ENCODE measurements around the gene CCNY.
A peak's percentile ranks its signal among the peaks of the same experiment; 100 is the strongest.

Gene CCNY

DNA sequence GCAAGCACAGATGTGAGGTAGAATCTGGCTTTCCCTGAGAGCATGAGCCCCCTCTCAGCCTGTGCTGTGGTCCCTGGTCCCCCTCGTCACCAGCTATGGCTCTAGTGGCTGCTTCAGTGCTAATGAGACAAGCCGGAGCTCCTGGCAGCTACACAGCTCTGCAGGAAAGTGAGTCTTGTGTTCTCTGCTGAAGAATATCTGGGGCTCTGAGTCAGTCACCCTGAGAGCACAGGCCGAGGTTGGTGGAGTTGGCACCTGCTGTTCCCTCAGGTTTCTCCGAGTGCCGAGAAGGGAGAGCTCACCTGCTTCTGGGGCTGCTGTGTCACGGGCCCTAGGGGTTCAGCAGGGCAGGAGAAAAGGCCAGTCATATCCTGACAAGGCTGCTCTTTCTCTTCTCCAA is 231.6 kb downstream of the CCNY start:
- DNase-seq: no peak

DNA sequence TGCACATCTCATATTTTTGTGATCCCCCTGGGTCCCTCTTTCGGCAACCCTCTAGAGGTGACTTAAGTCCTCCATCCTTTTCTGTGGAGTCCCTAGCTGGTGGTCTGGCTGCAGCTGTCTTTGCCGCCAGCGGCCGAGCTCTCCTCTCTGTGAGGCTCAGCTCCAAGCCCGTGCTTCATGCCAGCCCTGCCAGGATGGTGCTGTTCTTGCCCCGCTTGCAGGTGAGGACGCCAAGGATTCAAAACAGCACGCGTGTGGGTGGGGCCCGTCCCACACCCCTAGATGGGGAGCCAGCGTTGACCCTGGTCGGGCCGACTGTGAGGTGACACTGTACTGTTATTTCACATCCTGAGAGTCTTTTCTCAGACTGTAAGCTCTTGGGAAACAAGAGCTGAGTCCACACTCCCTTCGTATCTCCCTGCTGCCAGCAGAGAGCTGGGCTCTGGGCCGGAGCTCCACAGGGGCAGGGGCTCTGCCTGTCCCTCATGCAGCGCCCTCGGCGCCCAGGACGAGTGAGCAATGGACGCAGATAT is 232.2 kb downstream of the CCNY start:
- no peak for DNase-seq

DNA sequence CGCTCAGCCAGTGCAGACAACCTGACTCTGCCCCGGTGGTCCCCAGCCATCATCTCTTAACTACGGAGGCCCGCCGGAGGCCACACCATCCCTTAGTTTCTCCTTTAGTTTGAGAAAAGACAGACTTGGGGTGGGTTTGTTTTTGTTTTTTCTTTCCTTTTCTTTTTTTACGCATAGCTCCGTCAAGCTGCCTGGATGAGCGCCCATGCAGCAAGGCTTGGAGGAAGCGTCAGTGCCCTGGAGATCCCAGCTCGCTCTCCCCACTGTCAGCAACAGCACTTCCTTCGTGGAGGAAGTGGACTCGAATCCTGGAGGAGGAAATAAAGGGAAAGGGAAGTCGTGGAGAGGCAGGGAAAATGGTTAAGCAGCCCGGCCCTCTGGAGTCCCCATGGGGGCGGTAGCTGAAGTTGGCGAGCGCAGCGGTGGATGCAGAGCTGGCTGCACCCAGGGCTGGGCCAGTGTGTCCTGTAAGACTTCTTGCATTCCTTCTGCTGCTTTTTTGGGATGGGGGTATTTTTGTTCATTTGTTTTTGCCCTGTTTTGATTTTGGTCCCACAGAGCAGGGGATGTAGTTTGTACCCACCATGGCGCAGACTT is 232.9 kb downstream of the CCNY start:
- DNase-seq: no peak

DNA sequence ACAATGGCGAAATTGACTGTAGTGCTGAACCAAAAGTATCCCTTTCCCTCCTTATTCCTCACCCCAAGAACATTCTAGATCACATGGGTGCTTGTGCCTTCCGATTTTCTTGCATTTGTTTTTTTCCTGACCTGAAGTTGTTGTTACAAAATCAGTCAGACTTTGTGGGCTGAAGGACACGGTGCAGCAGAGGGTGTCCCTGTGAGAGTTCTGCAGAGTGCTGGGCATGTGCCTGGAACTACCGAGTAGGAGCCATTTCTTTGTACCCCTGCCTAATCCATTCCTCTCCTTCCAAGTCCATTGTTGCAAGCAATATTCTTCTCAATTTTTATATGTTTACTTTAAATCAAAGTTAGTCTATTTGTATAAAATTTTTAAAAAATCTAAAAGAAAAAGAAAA is 233.5 kb downstream of the CCNY start:
- no peak for DNase-seq

DNA sequence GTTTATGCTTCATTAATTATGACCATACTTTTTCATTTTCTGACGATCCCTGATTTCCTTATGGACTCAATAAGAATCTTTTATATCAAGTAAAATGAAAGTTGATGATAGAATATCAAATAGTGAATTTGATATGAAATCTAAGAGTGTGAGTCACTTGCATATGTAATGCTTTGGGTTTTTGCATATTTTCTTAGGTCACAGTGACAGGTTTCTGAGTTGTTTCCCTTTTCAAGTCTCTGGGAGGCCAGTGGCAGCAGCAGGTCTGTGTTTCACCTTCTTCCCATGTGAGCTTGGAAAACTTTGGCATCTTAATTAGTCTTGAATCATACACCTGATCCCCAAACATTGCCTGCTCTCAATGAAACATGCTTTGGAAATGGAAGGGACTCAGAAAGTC is 234.1 kb downstream of the CCNY start:
- DNase-seq: peak; percentile 32

DNA sequence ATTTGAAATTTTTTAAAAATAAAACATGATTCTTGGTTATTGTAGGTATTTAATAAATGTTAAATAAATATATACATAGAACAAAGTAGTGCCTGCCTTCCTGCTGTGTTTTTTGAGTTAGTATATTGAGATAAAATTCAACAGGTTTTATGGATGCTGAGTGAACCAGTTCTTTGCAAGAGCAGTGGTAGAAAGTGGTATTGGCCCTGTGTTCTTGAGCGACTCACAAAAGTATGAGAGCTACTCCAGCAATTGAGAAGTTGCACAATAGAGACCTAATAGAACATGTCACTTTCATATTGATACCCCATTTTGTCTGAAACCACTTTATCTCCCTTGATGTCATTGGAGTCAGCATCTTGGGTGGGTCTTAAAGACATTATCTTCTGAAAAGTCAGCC is 236.3 kb downstream of the CCNY start:
- DNase-seq: no peak

DNA sequence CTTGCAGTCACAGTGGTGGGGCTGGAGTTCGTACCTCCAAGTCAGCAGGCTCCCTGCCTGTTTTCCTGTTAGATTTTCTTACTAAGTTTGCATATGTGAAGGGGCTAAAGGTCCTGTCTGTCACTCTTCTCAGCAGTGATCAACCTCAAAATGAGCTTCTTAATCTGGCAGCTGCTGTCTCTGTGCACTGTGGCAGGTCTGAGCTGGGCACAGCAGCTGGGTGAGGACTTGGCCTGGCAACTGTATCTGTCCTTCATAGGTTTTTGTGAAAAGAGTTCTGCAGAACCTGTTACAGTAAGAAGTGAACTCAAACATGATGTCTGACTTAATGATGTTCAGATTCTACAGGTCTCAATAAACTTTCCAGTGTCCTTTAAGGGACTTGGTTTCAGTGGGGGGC is 237.5 kb downstream of the CCNY start:
- DNase-seq: no peak

DNA sequence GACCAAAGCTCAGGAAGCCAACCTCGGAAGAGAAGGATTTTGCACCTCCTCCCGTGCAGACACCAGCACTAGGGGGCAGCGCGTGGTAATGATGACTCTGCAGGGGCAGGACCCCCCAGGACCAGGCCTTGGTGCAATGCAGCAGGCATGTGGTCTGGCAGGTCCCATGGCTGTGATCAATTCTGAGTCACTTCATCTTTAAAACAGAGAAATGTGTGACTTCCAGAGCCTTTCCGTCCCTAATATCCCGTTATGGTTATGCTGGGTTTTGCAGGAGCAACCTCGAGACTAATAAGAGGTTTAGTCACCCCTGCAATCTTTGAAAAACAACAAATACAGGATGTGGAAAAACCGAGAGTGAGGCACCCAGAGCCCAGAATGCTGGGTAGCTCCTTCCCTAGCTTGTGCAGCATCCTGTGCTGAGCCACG is 238.6 kb downstream of the CCNY start:
- peak; percentile 98 for DNase-seq

DNA sequence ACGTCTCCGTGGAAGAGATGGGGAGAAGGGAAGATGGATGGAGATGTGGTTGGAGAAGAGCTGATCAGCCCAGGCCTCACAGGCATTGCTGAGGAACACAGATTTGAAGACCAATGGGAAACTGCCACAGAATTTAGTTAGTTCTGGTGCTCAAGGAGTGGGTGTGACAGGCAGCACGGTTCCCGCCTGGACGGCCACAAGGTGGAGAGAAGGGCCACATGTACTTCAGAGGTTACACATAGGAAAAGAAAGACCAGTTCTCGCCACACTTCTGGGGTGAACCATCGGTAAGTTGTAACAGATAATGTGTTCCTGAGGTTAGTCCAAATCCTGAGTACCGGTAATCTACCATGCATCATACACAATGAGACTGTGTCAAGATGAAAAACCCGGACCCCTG is 239.3 kb downstream of the CCNY start:
- no peak for DNase-seq

DNA sequence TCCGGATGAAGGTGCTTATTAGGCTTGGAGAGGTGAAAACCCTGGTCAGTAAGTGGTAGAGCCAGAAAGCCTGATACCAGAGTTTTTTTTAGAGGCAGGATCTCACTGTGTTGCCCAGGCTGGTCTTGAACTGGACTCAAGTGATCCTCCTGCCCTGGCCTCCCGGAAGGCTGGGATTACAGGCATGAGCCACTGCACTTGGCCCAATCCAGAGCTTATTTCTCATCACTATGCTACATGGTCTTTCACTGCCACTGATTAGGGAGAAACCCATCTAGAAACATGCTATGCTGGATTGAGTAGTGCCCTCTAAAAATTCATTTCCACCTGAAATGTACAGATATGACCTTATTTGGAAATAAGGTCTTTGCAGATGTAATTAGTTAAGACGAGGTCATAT is 240.4 kb downstream of the CCNY start:
- no peak for DNase-seq

DNA sequence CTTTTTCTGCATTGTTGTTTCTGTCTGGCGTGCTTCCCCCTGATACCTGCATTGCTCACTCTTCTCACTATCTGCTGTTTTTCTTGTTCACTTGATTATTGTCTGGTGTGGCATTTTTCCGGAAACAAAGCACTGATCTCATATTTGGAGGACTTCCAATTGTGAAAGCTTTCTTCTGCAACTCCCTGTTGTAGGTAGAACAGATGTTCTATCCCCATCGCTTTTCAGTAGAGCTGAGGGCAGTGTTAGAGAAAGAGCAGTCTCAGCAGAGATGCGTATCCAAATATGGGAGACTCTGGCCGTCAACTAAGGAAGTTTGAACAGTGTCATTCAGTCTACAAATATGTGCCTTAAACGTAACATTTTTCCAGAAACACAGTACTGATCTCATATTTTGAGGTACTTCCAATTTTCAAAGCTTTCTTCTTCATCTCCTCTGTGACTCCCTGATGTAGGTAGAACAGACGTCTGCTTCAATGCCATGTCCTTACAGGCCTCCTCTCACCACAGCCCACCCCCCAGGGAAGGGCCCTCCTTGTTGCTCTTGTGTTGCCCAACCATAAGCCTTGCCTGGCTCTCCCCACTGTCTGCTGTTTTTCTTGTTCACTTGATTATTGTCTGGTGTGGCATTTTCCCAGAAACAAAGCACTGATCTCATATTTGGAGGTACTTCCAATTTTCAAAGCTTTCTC is 241.8 kb downstream of the CCNY start:
- peak; percentile 36 for DNase-seq

DNA sequence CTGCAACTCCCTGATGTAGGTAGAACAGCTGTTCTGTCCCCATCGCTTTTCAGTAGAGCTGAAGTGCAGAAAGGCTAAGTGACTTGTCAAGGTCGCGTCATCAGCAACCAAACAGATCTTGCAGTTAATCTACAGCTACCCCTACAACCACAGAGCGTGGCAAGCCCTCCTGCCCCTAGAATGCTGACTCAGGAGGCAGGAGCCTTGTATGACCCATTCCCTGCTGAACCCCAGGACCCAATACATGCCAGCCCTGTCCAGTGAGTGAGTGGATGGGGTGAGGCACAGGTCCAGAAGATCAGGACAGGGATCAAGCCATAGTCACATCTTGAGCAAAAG is 242.3 kb downstream of the CCNY start:
- no peak for DNase-seq

DNA sequence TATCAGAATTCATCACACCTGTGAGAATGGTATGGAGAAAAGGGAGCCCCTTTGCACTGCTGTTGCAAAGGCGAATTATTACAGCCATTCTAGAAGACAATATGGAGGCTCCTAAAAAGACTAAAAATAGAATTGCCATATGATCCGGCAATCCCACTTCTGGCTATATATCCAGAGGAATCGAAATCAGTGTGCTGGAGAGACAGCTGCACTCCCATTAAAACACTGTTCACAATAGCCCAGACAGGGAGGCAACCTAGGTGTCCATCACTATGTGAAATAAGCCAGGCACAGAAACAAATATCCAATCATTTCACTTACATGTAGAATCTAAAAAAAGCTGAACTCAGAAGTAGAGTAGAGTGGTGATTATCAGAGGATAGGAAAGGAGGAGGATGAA is 242.8 kb downstream of the CCNY start:
- no peak for DNase-seq

DNA sequence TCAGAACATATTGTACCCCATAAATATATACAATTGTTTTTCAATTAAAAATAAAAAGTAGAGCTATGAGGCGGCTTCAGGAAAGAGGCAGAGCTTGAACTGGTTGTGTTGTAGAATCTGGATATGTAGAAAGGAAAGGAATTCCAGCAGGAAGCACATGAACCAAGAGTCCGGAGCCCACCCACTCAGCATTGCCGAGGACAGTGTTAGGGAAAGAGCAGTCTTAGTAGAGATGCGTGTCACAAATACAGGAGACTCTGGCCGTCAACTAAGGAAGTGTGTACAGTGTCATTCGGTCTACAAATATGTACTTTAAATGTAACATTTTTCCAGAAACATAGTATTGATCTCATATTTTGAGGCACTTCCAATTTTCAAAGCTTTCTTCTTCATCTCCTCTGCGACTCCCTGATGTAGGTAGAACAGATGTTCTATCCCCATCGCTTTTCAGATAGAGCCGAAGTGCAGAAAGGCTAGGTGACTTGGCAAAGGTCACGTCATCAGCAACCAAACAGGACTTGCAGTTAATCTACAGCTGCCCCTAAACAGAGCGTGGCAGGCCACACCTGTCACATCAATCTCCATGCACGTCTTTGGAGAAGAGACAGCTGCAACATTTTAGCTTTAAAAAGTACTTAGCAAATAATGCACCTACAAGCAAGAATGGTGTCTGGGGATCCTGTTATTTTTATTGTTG is 243.6 kb downstream of the CCNY start:
- no peak for DNase-seq

DNA sequence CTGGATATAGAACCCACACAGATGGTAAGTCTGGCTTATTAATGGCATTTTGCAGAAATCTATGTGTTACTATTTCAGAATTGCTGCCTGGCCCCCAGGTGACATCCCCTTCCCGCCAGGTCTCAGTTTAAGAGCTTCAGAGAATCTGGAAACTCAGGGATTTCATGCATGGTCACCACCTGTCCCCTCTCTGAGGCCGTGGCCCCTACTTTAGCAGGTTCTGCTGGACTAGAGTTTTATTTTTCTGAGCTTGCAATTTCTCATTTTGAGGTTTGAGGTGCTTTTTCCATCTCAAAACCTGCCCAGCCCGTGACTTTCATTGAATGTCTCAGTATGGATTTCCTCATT is 244.1 kb downstream of the CCNY start:
- no peak for DNase-seq

DNA sequence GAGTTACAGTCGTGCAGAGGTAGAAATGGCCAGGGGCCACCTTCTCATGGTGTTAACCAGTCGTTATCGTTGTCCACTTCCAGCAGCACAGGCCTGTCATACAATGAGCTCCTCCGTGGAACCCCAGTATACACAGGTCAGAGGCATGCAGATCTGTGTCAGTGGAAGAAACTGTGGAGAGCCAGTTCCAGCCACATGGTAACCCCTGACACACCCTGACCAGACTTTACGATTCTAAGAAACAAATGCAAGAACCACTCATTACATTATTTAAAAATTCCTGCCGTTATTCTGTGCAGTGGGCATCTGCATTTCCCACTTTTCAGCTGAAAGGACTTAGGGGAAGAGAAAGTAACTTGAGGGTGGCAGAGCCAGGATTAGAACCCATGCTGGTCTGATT is 245.3 kb downstream of the CCNY start:
- DNase-seq: no peak

DNA sequence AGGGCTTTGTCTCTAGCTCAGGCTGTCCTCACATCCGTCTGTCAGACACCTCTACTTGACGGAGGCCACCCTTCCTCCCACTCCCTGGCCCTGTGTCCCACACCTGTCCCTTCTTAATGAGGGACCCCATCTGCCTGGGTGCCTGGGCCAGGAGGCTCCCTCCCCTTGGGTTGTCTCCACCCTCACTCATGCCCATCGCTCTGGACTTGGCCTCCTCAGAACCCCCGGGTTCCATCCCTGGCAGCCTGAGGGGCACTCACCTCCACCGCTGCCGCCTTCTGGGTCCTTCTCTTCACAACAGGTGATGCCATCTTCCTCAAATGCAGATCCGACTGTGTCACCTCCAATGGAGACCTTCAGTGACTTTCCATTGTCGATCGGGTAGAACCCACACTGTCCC is 248.6 kb downstream of the CCNY start:
- DNase-seq: no peak

DNA sequence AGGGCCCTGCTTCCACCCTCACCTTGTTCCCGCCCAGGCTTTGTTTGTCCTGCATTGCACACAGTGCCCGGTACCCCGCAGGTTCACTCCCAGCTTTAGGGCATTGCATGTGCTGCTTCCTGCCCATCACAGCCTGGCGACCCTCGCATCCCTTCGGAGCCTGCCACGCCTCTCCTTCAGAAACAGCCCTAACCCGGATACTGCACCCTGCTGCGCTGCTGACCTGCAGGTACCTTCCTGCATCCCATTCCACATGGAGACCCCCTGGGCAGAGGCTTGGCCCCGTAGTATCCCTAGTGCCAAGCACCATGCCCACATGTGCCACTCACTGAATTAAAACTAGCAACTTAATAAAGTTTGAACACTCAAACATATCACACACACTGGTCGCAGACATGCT is 249.0 kb downstream of the CCNY start:
- DNase-seq: no peak

DNA sequence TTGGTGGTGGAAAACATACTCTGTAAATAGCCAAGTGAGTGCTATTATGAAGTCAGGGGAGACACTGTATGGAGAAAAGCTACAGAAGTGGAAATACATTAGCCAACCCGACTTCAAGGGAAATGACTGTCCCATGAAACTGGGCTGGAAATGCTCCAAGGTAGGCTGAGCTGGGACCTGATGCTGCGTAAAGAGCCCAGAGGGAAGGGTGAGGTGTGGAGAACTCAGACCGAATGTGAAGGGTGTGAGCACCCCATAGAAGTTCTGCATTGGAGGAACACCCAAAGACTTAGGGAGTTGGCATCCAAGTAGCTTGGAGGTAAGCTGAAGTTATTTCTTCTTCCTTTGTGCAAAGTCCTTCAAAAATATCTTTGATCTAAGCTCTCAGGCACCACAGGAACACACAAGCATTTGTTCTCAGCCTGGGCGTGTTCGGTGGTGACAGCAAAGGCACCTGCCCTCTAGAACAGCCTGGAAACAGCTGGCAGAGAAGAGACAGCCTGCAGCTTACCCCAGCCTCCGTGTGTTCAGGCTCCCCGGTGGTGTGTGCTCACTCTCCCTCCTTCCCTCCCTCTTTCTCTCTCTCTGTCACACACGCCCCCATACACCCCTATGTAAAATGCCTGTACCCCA is 249.7 kb downstream of the CCNY start:
- no peak for DNase-seq

DNA sequence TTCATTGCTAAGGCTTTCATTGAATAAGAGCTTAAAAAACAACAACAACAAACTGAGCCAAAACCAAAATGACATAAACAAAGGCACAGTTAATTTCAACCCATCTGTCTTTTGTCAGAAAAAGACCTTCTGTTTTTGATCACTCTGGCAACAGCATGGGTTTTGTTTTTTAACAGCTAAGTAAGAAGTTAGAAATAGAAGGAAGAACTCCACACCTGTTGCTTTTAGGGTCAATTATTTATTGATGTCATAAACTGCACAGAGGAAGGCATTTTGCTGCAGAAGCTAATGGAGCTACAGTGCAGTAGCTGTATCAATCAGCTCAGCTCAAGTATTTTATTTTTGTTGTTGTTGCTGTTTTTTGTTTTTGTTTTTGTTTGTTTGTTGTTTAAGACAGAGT is 252.5 kb downstream of the CCNY start:
- DNase-seq: no peak

DNA sequence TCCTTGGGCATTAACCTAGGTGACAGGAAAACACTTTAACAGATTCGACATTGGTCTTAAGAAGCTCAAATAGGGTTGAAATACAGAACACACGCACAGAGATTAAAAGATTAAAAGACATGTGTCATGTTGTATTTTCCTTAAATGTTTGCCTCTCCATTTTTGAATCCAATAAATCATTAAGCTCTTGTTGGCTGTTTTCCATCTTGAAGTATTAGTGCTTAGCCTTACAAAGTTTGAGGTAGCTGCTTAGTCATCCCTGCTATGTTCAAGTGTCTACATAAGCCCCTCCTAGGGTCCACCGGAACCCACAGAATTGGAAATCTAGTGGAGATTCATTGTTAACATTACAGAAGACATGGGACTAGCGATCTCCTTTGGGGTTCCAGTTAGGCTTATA is 256.1 kb downstream of the CCNY start:
- no peak for DNase-seq

DNA sequence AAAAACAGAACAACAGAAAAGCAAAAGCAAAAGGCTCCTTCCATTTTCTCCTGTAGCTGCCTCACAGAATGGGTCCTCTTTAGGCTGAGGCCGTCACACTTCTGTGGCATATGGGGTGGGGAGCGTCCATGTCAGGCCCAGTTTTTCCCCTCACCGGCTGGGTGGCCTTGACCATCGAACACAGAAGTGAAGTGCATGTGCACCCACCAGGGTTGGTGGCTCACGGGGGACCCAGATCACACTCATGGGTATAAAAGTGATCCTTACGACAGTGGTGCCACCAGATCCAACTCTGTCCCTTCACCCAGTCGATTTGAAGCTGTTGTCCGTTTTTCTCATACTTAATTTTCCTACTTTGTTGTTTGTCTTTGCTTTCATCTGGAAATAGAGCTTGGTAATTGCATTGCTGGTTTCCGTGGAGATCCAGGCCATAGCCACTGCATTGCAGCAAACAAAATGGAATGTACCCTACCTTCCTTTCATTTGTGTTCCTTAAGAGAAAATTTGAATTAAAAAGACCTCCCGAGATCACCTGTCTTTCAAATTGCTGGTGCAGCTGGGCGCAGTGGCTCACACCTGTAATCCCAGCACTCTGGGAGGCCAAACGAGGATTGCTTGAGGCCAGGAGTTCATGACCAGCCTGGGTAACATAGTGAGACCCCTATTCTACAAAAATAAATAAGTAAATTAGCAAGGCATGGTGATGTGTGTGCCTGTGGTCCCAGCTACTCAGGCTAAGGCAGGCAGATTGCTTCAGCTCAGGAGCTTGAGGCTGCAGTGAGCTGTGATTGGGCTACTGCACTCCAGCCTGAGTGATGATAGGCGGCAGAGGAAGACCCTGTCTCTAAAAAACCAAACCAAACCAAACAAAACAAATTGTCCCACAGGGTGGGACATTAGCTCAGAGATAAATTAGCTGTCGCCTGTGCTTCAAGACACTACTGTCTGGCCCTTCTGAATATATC is 258.1 kb downstream of the CCNY start:
- DNase-seq: no peak

DNA sequence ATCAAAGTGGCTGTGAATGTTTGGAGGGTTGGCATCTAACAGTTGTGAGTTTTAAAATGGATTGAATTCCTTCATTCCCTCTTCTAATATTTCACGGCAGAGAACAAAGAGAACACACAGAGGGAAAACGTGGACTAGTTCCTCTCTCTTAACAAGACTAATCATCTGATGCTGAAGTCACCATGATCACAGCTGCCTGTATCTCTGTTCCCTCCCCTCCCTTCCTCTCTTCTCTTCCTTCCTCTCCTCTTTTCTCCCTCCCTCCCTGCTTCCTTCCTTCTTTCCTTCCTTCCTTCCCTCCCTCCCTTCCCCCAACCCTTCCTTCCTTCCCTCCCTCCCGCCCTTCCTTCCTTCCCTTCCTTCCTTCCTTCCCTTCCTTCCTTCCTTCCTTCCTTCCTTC is 258.8 kb downstream of the CCNY start:
- no peak for DNase-seq
